WTC11 (cell line): ENCODE results near the gene ZNF341.

Experiments used
- ATF2 ChIP-seq: sonication (generic); formaldehyde crosslinking; IDR thresholded peaks from 2 replicates; pipeline ENCODE4 v1.8.1; 2022; ENCODE audit warnings: low read depth, missing genetic modification reagents, borderline replicate concordance
- CTCF ChIP-seq: fragments of 200-600 bp; IDR thresholded peaks from 2 replicates; pipeline ENCODE4 v1.8.0; 2022; ENCODE audit warnings: antibody characterized with exemption
- JUN ChIP-seq: sonication (generic); formaldehyde crosslinking; IDR thresholded peaks from 2 replicates; pipeline ENCODE4 v1.8.0; 2023; ENCODE audit warnings: mild to moderate bottlenecking, missing genetic modification reagents
- MAX ChIP-seq: sonication (generic); formaldehyde crosslinking; IDR thresholded peaks from 2 replicates; pipeline ENCODE4 v1.8.0; 2022; ENCODE audit warnings: mild to moderate bottlenecking, missing genetic modification reagents
- MXD4 ChIP-seq: fragments of 250-450 bp; sonication (Bioruptor Pico); IDR thresholded peaks from 2 replicates; pipeline ENCODE4 v1.8.0; 2021; ENCODE audit warnings: mild to moderate bottlenecking, moderate library complexity, borderline replicate concordance
- NR2C2 ChIP-seq: sonication (generic); formaldehyde crosslinking; IDR thresholded peaks from 2 replicates; pipeline ENCODE4 v1.8.0; 2022; ENCODE audit warnings: mild to moderate bottlenecking, missing genetic modification reagents
- RELA ChIP-seq: sonication (generic); formaldehyde crosslinking; IDR thresholded peaks from 2 replicates; pipeline ENCODE4 v1.8.1; 2022; ENCODE audit warnings: missing genetic modification reagents, mild to moderate bottlenecking, borderline replicate concordance
- SP1 ChIP-seq: sonication (generic); formaldehyde crosslinking; conservative IDR thresholded peaks from 2 replicates; pipeline ENCODE4 v1.8.1; 2022; ENCODE audit warnings: missing genetic modification reagents
- TEAD1 ChIP-seq: sonication (generic); formaldehyde crosslinking; IDR thresholded peaks from 2 replicates; pipeline ENCODE4 v1.8.0; 2022; ENCODE audit warnings: mild to moderate bottlenecking, missing genetic modification reagents
- TP53 ChIP-seq: sonication (generic); formaldehyde crosslinking; IDR thresholded peaks from 2 replicates; pipeline ENCODE4 v1.8.1; 2023; ENCODE audit warnings: mild to moderate bottlenecking, missing genetic modification reagents
- ZNF671 ChIP-seq: fragments of 250-450 bp; sonication (Bioruptor Pico); IDR thresholded peaks from 2 replicates; pipeline ENCODE4 v1.8.0; 2021; ENCODE audit warnings: mild to moderate bottlenecking

- TF ChIP-seq CTCF (no peak), TP53 (CRISPR knock-in tag) (no peak), MXD4 (no peak), NR2C2 (CRISPR knock-in tag) (no peak), TEAD1 (no peak), SP1 (CRISPR knock-in tag) (no peak), RELA (CRISPR knock-in tag) (no peak), ZNF671 (CRISPR knock-in tag) (no peak), JUN (CRISPR knock-in tag) (no peak), ATF2 (no peak), MAX (CRISPR knock-in tag) (no peak)
Observed at GRCh38 chr20:33783818-33784217, 52.0 kb downstream of the ZNF341 start.
